Forelimb muscle (tissue), 1 donor: ENCODE results near the gene KRT6C. TPM values are rescaled to one million over a fixed set of nuclear protein-coding genes. Genes with fewer than 3 reads are reported as not detected.
"Not testable (repeated sequence)": the region's sequence is repeated elsewhere in the genome, so short reads cannot be mapped to it uniquely, and the experiment has no call there.

ENCODE experiments used
- DNase-seq: peaks from one replicate; pipeline ENCODE4 v3.0.0-alpha.2; 2013; ENCODE audit warnings: low read depth
- polyA plus RNA-seq: library from polyadenylated mRNA; unstranded; fragments of 120-200 nt; gene quantifications from one replicate; pipeline ENCODE4 v1.2.1, GENCODE V29; 2013; ENCODE audit not compliant: insufficient read length

KRT6C gene
- polyA plus RNA-seq, result not detected

- no peak for DNase-seq
Observed at GRCh38 chr12:52473768-52474167, at the start of gene KRT6C. Gene KRT6C, minus strand, starts transcription at chr12:52473805. Its CDS starts 68 bp downstream, at chr12:52473737.

- no peak for DNase-seq
Observed at GRCh38 chr12:52522346-52523011, 48.9 kb upstream of the KRT6C start.

- no peak for DNase-seq
Observed at GRCh38 chr12:52521568-52522266, 48.1 kb upstream of the KRT6C start.

- DNase-seq, result no peak
Observed at GRCh38 chr12:52521175-52521567, 47.6 kb upstream of the KRT6C start.

- no peak for DNase-seq
Observed at GRCh38 chr12:52519826-52520662, 46.4 kb upstream of the KRT6C start, which contains the start of gene KRT5. Gene KRT5, minus strand, starts transcription at chr12:52520394. Its CDS starts 98 bp downstream, at chr12:52520296.

- DNase-seq, result no peak
Observed at GRCh38 chr12:52519387-52519703, 45.7 kb upstream of the KRT6C start.

GRCh38 chr12:52518574-52519386 lies 45.2 kb upstream of the KRT6C start:
- DNase-seq, result no peak

GRCh38 chr12:52517888-52518287 lies 44.3 kb upstream of the KRT6C start:
- DNase-seq, result no peak

GRCh38 chr12:52517005-52517835 lies 43.6 kb upstream of the KRT6C start:
- no peak for DNase-seq

- no peak for DNase-seq
Observed at GRCh38 chr12:52515927-52516831, 42.6 kb upstream of the KRT6C start.

- DNase-seq, result no peak
Observed at GRCh38 chr12:52515319-52515646, 41.7 kb upstream of the KRT6C start.

GRCh38 chr12:52514471-52515318 lies 41.1 kb upstream of the KRT6C start:
- DNase-seq, result no peak

- DNase-seq, result no peak
Observed at GRCh38 chr12:52513736-52514135, 40.1 kb upstream of the KRT6C start.

GRCh38 chr12:52508211-52508610 lies 34.6 kb upstream of the KRT6C start:
- DNase-seq, result no peak

- no peak for DNase-seq
Observed at GRCh38 chr12:52506858-52507715, 33.5 kb upstream of the KRT6C start.

GRCh38 chr12:52502877-52503276 lies 29.3 kb upstream of the KRT6C start:
- no peak for DNase-seq

- no peak for DNase-seq
Observed at GRCh38 chr12:52501490-52501889, 27.9 kb upstream of the KRT6C start.

GRCh38 chr12:52500574-52500973 lies 27.0 kb upstream of the KRT6C start:
- DNase-seq, result not testable (repeated sequence)
